WI38 (cell line): ENCODE results near the gene FBN2.

Source experiments
- H3K4me3 ChIP-seq: 2 replicates; pipeline ENCODE4 v1.5.1; 2011; ENCODE audit warnings: low read depth, mild to moderate bottlenecking, control low read depth, low read length
- TF ChIP-seq, protein P1 (sequence below): IDR thresholded peaks from 2 replicates; pipeline ENCODE4 v1.5.1; 2012; ENCODE audit warnings: low read depth, mild to moderate bottlenecking, control low read depth, low read length

Gene FBN2

DNA sequence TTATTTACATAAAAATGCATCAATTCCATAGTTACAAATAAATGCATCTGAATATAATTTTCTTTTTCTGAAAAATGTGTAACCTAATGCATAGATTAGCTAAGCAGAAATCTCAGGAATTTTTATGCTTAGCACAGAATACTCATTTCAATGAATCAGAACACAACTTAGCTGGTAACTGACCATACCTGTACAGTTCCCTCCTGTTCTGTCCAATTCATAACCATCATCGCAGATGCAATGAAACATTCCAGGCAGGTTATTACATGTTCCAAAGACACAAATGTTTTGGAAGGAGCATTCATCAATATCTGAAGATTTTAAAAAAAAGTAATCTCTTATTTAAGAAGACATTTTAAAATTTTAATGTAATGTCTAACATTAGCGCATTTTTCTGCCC lies 219.4 kb downstream of the FBN2 start:
- no peak overlapping the region for H3K4me3 ChIP-seq
- TF ChIP-seq, protein P1, sequence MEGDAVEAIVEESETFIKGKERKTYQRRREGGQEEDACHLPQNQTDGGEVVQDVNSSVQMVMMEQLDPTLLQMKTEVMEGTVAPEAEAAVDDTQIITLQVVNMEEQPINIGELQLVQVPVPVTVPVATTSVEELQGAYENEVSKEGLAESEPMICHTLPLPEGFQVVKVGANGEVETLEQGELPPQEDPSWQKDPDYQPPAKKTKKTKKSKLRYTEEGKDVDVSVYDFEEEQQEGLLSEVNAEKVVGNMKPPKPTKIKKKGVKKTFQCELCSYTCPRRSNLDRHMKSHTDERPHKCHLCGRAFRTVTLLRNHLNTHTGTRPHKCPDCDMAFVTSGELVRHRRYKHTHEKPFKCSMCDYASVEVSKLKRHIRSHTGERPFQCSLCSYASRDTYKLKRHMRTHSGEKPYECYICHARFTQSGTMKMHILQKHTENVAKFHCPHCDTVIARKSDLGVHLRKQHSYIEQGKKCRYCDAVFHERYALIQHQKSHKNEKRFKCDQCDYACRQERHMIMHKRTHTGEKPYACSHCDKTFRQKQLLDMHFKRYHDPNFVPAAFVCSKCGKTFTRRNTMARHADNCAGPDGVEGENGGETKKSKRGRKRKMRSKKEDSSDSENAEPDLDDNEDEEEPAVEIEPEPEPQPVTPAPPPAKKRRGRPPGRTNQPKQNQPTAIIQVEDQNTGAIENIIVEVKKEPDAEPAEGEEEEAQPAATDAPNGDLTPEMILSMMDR, result no peak

DNA sequence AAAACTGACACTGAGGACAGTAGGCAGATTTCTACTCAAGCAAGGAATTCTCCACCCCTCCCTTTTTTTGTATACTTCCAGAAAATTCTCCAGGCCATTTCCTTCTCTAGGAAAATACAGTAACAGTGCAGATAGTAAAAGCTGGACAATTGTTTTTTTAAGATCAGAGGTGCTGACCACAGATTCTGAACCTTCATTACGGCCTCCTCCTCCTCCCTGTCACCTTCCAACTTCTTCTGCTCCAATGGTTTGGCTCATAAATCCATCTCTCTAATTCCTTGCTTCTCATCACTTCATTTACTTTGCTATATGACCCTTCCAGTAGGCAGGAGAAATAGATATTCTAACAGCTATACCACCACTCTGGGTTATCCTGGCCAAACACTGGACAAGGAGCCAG lies 220.6 kb downstream of the FBN2 start:
- no peak overlapping the region for H3K4me3 ChIP-seq
- TF ChIP-seq, protein P1, result no peak

DNA sequence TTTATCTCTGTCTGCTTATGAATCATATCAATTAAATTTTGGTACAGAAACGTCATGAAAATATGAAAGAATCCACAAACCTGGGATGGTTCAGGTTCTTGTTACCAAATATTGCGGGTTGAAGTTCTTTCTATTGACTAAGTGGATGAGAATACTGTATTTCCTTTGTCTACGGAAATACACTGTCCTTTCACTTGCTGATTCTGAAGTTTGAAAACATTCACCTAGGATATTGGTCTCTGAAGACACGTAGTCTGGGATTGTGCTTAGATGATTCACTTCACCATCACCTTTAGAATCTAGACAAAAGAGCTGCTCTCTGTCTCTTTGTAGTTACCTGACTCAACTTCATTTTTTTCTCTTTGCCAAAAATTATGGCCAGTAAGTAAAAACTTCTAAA lies 222.4 kb downstream of the FBN2 start:
- no peak overlapping the region for H3K4me3 ChIP-seq
- TF ChIP-seq, protein P1, result no peak

DNA sequence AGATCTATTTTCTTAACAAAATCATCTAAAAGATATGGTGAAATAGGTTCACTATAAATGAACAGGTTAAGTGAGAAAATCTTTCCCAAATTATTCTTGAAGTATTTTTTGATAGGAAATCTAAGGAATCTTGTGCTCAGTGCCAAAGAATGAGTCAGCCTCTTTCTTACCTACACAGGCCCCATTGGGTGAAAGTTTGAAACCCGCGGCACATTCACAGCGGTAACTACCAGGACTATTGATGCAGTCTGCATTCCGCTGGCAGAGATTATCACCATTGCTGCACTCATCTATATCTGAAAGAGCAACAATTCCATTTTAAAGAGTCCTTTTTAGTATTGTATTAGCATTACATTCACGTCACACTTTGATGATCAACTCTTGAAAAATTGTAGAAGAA lies 232.7 kb downstream of the FBN2 start:
- no peak overlapping the region for H3K4me3 ChIP-seq
- TF ChIP-seq, protein P1, result no peak

- TF ChIP-seq, protein P1, result no peak
- H3K4me3 ChIP-seq, result no peak overlapping the region
Observed at GRCh38 chr5:128304791-128305190, 233.3 kb downstream of the FBN2 start.

DNA sequence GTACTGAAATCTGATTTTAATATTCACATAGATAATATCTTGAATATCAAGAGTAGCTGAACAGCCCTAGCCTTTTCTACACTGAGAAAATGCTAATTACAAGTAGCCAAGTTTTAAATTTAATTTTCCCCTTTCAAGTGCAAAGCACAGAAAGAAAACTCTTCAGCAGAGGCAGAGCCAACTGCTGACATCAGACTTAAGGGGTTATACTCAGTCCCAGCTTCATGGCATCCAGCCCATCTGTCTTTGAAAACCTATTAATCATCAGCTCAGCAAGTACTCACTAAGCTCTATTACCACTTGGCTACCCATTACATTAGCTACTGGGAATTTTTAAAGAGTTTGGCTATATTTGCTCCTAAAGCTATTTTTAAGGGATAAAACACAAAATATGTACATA lies 234.0 kb downstream of the FBN2 start:
- TF ChIP-seq, protein P1, result no peak
- H3K4me3 ChIP-seq, result no peak overlapping the region

DNA sequence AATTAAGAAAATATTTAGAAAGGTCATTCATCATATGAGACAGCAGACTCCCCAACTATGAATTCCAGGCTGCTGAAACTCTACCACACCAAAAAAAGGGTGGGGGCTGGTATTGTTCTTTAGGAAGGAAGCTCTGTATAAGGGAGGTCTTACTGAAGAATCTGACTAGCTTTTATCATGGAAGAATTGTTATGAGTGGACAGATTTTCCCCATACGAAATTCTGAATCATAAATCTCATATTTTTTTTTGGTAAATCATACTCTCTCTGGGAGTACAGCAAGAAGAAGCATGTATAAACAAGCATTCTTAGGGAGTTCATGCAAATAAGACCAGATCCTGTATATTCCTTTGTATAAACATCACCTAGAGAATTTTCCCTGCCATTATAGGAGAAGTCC lies 234.5 kb downstream of the FBN2 start:
- TF ChIP-seq, protein P1, result no peak
- H3K4me3 ChIP-seq, result no peak overlapping the region

DNA sequence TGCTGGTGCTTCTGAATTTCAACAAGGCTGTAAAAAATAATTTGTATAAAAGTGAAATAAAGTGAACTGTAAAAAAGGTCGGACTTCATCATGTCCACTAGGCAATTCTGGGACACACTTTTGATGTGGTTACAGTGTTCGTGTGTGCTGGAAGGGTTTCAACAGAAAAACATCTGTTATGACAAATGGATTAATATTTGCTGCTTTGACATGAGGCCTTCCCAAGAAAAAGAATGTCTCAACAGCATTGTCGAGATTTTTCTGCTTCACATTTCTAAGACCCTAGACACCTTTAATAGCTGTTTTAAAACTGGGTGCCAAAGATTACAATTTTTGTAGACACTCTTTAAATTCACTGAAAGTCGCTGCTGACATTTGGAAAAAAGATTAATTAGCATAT lies 237.9 kb downstream of the FBN2 start:
- TF ChIP-seq, protein P1, result no peak

More for the DNA sequence above, 237.9 kb downstream of the FBN2 start:
- H3K4me3 ChIP-seq, result no peak overlapping the region
